A673 (cell line): Measurements from ENCODE around the gene GALNS. TPM values are rescaled to one million over a fixed set of nuclear protein-coding genes. Genes with fewer than 3 reads are reported as not detected.

ENCODE experiments used
- BruUV-seq: library from RNA; stranded (reverse); fragments of 400-500 nt; replicated peaks from 2 replicates; lab custom pipeline; 2021; lab: Mats Ljungman, UMichigan
- CTCF ChIA-PET: fragments of 300-600 bp; sonication (Branson Sonifier 250); formaldehyde crosslinking; loops from one replicate; lab custom pipeline; 2022; ENCODE audit warnings: antibody characterized with exemption; lab: Charles Lee
- POLR2A ChIA-PET: fragments of 300-600 bp; sonication (Branson Sonifier 250); formaldehyde crosslinking; loops from one replicate; lab custom pipeline; 2022; ENCODE audit warnings: antibody characterized with exemption; ENCODE audit not compliant: low non-redundant PET; lab: Charles Lee
- DNase-seq: peaks from one replicate; pipeline ENCODE4 v3.0.0-alpha.2; 2015; ENCODE audit warnings: low spot score
- H3K27ac ChIP-seq: fragments of 200-600 bp; sonication (generic); 2 replicates; pipeline ENCODE4 v1.5.1; 2016; ENCODE audit warnings: mixed run types, low read depth, mild to moderate bottlenecking, mixed read lengths, antibody characterized with exemption, low read length; ENCODE audit not compliant: poor library complexity, severe bottlenecking
- H3K27me3 ChIP-seq: fragments of 200-600 bp; sonication (generic); replicated peaks from 2 replicates; pipeline ENCODE4 v1.6.1; 2017; ENCODE audit warnings: mixed run types, low read depth, mild to moderate bottlenecking, mixed read lengths, antibody characterized with exemption, low read length; ENCODE audit not compliant: insufficient read depth, poor library complexity
- H3K36me3 ChIP-seq: fragments of 200-600 bp; sonication (generic); 2 replicates; pipeline ENCODE4 v1.6.1; 2016; ENCODE audit warnings: mixed run types, mild to moderate bottlenecking, mixed read lengths, antibody characterized with exemption, low read length; ENCODE audit not compliant: insufficient read depth, poor library complexity, severe bottlenecking
- H3K4me1 ChIP-seq: fragments of 200-600 bp; sonication (generic); 2 replicates; pipeline ENCODE4 v1.6.1; 2017; ENCODE audit warnings: mixed run types, mild to moderate bottlenecking, mixed read lengths, antibody characterized with exemption, low read length; ENCODE audit not compliant: insufficient read depth, poor library complexity, severe bottlenecking
- H3K4me3 ChIP-seq: fragments of 200-600 bp; sonication (generic); 2 replicates; pipeline ENCODE4 v1.5.1; 2016; ENCODE audit warnings: low read depth, mixed run types, mild to moderate bottlenecking, mixed read lengths, low read length; ENCODE audit not compliant: poor library complexity, severe bottlenecking
- H3K9me3 ChIP-seq: fragments of 200-600 bp; sonication (generic); 2 replicates; pipeline ENCODE4 v1.6.1; 2016; ENCODE audit warnings: mixed run types, low read depth, mild to moderate bottlenecking, mixed read lengths, antibody characterized with exemption, low read length; ENCODE audit not compliant: poor library complexity, severe bottlenecking
- CTCF ChIP-seq: fragments of 300-800, 200-600 bp; sonication (generic); conservative IDR thresholded peaks from 2 replicates; pipeline ENCODE4 v1.5.1; 2017; ENCODE audit warnings: low read depth, mild to moderate bottlenecking, antibody characterized with exemption, low read length, moderate library complexity, mixed read lengths
- EZH2 ChIP-seq: fragments of 200-600 bp; sonication (generic); IDR thresholded peaks from 2 replicates; pipeline ENCODE4 v1.6.1; 2017; ENCODE audit warnings: borderline replicate concordance, low read depth, mild to moderate bottlenecking, mixed read lengths, antibody characterized with exemption, low read length; ENCODE audit not compliant: poor library complexity, severe bottlenecking
- intact Hi-C: fragments of 100-400 bp; cut with micrococcal nuclease; formaldehyde crosslinking; loops from one replicate; pipeline ENCODE4 v1.10.0; 2022; ENCODE audit not compliant: unreplicated experiment
- total RNA-seq: library from RNA; stranded (reverse); gene quantifications from 2 replicates; pipeline ENCODE4 v1.2.3, GENCODE V29; 2021

The GALNS gene
- total RNA-seq, 1 experiment from 2014 or later = 54.8 TPM

- ChIA-PET CTCF (no interaction called here), POLR2A (no interaction called here)
- intact Hi-C loops = loop anchor here (1.0 kb wide), 1 partner anchor 399 kb away; no protein-coding TSS in a partner anchor
- DNase-seq = no peak
- TF ChIP-seq EZH2 (no peak), CTCF (no peak)
- Histone ChIP-seq H3K4me1 (no peaks in the 10 kb centered on the region), H3K27ac (no peak overlapping the region), H3K4me3 (no peak overlapping the region), H3K36me3 (no peaks in the 10 kb centered on the region), H3K27me3 (no peaks in the 10 kb centered on the region), H3K9me3 (no peaks in the 10 kb centered on the region)
- BruUV-seq = no TSS peak
These were observed 39.8 kb downstream of the GALNS start for GRCh38 chr16:88816736-88817535.

GRCh38 chr16:88815901-88816589 is 40.7 kb downstream of the GALNS start:
- H3K4me1 ChIP-seq = no peaks in the 10 kb centered on the region
- H3K4me3 ChIP-seq = no peak overlapping the region
- DNase-seq = peak; percentile 50
- TF ChIP-seq EZH2 = no peak
- TF ChIP-seq CTCF = peak; percentile 82
- H3K9me3 ChIP-seq = no peaks in the 10 kb centered on the region
- ChIA-PET POLR2A (no interaction called here), CTCF (no interaction called here)
- intact Hi-C loops = loop anchor here (1.0 kb wide), 1 partner anchor 400 kb away; no protein-coding TSS in a partner anchor
- no peaks in the 10 kb centered on the region for H3K36me3 ChIP-seq
- H3K27me3 ChIP-seq = no peaks in the 10 kb centered on the region
- BruUV-seq = no TSS peak
- H3K27ac ChIP-seq = no peak overlapping the region

GRCh38 chr16:88815227-88815626 is 41.5 kb downstream of the GALNS start:
- Histone ChIP-seq H3K27ac (no peak overlapping the region), H3K27me3 (no peaks in the 10 kb centered on the region), H3K36me3 (peaks cover under 1% of the 10 kb centered on the region), H3K9me3 (no peaks in the 10 kb centered on the region), H3K4me3 (no peak overlapping the region), H3K4me1 (peaks cover 4% of the 10 kb centered on the region)
- ChIA-PET CTCF (no interaction called here), POLR2A (no interaction called here)
- no peak for DNase-seq
- BruUV-seq = no TSS peak
- no peak for TF ChIP-seq CTCF
- TF ChIP-seq EZH2 = no peak
- intact Hi-C loops = no loop called here
